ENCODE measurements around the gene SLC49A4.

Gene SLC49A4

GRCh38 chr3:122918576-122919290 lies 123.9 kb downstream of the SLC49A4 start:
- TF ChIP-seq CTCF (IDR thresholded peaks at IDR 0.05; ENCODE audit: extremely low read depth, missing control alignments), result no peak
- no peak for DNase-seq (ENCODE audit: low spot score)

- no peak for DNase-seq (ENCODE audit: low spot score)
- no peak for TF ChIP-seq CTCF (IDR thresholded peaks at IDR 0.05; ENCODE audit: extremely low read depth, missing control alignments)
Observed at GRCh38 chr3:122919291-122919610, 124.4 kb downstream of the SLC49A4 start.

- no peak for DNase-seq (ENCODE audit: low spot score)
- TF ChIP-seq CTCF (IDR thresholded peaks at IDR 0.05; ENCODE audit: extremely low read depth, missing control alignments), result no peak
Observed at GRCh38 chr3:122920986-122921385, 126.1 kb downstream of the SLC49A4 start.

- no peak for TF ChIP-seq CTCF (IDR thresholded peaks at IDR 0.05; ENCODE audit: extremely low read depth, missing control alignments)
- peak; percentile 61 for DNase-seq (ENCODE audit: low spot score)
Observed at GRCh38 chr3:122921791-122922651, 127.2 kb downstream of the SLC49A4 start.

DNA sequence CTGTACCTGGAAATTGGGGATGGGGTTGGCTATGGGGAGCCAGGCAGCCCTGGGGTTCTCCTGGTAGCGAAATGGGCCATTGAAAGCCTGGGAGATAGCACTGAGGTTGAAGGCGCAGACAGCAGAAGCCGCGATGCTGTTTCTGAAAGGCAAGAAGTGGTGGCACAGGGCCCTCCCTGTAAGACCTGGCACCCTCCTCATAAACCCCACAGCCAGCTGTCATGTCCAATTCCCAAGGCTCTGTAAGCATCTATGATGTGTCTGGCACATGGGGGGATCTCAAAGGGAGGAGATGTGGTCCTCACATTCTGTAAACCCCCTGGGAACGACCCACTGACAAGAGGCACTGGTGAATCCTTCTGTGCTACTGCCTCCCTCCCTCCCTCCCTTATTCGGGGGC lies 128.7 kb downstream of the SLC49A4 start:
- DNase-seq (ENCODE audit: low spot score), result no peak
- no peak for TF ChIP-seq CTCF (IDR thresholded peaks at IDR 0.05; ENCODE audit: extremely low read depth, missing control alignments)

DNA sequence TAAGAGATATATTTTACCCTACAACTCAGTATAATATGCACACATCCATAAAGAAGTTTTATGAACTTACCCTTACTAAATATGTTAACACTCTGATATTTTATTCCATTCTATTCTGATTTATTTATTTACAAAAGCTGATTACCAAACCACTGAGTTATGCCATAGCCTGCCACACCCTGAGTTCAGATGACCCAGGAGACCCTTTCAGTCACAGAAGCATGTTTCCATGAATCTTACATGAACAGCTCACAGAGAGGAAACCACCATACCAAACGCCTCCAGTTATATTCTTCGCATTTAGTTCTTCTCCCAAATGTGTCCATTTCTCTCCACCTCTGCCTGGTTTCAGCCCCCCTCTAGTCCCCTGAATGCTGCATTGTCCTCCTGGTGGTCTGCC lies 129.2 kb downstream of the SLC49A4 start:
- no peak for DNase-seq (ENCODE audit: low spot score)
- no peak for TF ChIP-seq CTCF (IDR thresholded peaks at IDR 0.05; ENCODE audit: extremely low read depth, missing control alignments)

DNA sequence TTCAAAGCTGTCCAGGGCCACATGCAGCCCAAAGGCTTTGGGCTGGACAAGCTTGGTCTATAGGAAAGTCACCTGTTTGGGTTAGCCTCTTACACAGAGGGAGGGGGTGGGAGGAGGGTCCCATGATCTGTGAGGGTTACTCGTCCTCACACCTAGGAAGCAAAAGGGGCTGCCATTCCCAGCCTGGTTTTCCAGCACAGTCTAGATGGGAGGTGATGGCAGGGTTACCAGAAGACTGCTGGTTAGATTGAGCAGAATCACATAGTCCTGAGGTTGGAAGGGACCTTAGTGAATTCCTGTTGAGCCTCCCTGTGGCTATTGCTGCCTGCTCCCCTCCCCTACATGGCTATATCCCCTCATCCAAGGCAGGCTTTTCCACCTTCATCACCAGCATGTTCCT lies 130.9 kb downstream of the SLC49A4 start:
- DNase-seq (ENCODE audit: low spot score), result no peak
- TF ChIP-seq CTCF (IDR thresholded peaks at IDR 0.05; ENCODE audit: extremely low read depth, missing control alignments), result no peak

All from GM20000 (cell line).